ENCODE data around the gene DLG5. TPM values are rescaled to one million over a fixed set of nuclear protein-coding genes. Genes with fewer than 3 reads are reported as not detected.

Gene DLG5
- total and polyA plus RNA-seq, 2 donors (not counting 1 experiment from before 2014, with no cell fraction given), result 0.51 to 0.54 TPM

DNA sequence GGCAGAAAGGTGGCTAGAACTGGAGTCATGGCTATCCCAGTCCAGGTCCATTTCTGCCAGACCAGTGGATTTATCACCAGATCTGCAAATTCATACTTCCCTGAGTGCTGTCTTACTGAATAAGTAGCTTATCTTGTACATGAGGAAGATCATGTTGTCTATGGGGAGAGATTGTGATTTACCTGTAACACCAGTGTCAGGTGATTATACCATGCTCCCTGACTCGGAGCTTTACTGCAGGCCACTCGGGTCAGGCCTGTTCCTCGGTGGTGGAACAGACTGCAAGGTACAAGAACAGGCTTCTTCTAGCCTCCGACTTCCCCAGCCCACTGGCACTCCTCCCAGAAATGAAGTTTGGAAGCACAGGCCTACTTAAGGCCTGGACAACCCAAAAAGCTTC, 42.6 kb upstream of the DLG5 start:
- ChIA-PET POLR2A (no interaction called here), CTCF (interaction anchor here (1.5 kb wide), 1 partner anchor 122 kb away, joined by 4 read pairs; no protein-coding TSS in a partner anchor)
- H3K9me3 Mint-ChIP-seq (ENCODE audit: insufficient read depth), result peaks cover 4% of the 10 kb centered on the region
- Histone ChIP-seq H3K4me3 (ENCODE audit: control extremely low read depth in 1 of 5, extremely low read depth in 1 of 5, insufficient read depth in 1 of 5, low read depth in 2 of 5, low read length in 4 of 5) (no peak overlapping the region), H2AFZ (ENCODE audit: insufficient read depth, low read depth, low read length, poor library complexity, severe bottlenecking) (no peak overlapping the region), H4K20me1 (ENCODE audit: control insufficient read depth, insufficient read depth, low read length, poor library complexity, severe bottlenecking) (no peaks in the 10 kb centered on the region), H3K27ac (ENCODE audit: low read length in 2 of 2) (no peak overlapping the region), H3K79me2 (ENCODE audit: control insufficient read depth, insufficient read depth, low read length) (no peaks in the 10 kb centered on the region), H3K27me3 (replicated peaks in 1 of 4; ENCODE audit: control extremely low read depth in 1 of 4, control insufficient read depth in 3 of 4, insufficient read depth in 4 of 4, low read length in 3 of 4) (no peaks in the 10 kb centered on the region), H3K9ac (ENCODE audit: low read length) (no peak overlapping the region), H3K36me3 (replicated peaks in 1 of 2; ENCODE audit: control extremely low read depth in 1 of 2, control insufficient read depth in 1 of 2, extremely low read depth in 1 of 2, insufficient read depth in 2 of 2, low read length in 1 of 2) (no peaks in the 10 kb centered on the region), H3K4me2 (replicated peaks; ENCODE audit: low read depth, low read length, poor library complexity, severe bottlenecking) (no peak overlapping the region), H3K4me1 (ENCODE audit: control insufficient read depth in 2 of 2, insufficient read depth in 2 of 2, low read length in 2 of 2) (no peaks in the 10 kb centered on the region), H3K9me3 (ENCODE audit: control extremely low read depth in 1 of 3, control insufficient read depth in 2 of 3, insufficient read depth in 1 of 3, low read length in 2 of 3) (peaks cover 0 to 5% (median 0%) of the 10 kb centered on the region in 3 donors)
- intact Hi-C loops (cut with micrococcal nuclease), result no loop called here
- peaks cover 4% of the 10 kb centered on the region for H3K27me3 Mint-ChIP-seq
- no peak for TF ChIP-seq EZH2 (IDR thresholded peaks at IDR 0.05; ENCODE audit: borderline replicate concordance, insufficient read depth, low read depth, low read length, poor library complexity, severe bottlenecking)
- TF ChIP-seq, protein P1, sequence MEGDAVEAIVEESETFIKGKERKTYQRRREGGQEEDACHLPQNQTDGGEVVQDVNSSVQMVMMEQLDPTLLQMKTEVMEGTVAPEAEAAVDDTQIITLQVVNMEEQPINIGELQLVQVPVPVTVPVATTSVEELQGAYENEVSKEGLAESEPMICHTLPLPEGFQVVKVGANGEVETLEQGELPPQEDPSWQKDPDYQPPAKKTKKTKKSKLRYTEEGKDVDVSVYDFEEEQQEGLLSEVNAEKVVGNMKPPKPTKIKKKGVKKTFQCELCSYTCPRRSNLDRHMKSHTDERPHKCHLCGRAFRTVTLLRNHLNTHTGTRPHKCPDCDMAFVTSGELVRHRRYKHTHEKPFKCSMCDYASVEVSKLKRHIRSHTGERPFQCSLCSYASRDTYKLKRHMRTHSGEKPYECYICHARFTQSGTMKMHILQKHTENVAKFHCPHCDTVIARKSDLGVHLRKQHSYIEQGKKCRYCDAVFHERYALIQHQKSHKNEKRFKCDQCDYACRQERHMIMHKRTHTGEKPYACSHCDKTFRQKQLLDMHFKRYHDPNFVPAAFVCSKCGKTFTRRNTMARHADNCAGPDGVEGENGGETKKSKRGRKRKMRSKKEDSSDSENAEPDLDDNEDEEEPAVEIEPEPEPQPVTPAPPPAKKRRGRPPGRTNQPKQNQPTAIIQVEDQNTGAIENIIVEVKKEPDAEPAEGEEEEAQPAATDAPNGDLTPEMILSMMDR (IDR thresholded peaks at IDR 0.05), result no peak
- DNase-seq, result no peak
- WGBS (ENCODE audit: insufficient coverage), result 98% methylated on average over 4 of the region's 4 CpGs
- H3K27ac Mint-ChIP-seq, result no peak overlapping the region
- peaks cover 5% of the 10 kb centered on the region for H3K4me1 Mint-ChIP-seq
- no peak overlapping the region for H3K4me3 Mint-ChIP-seq
- no peak for ATAC-seq (ENCODE audit: low read depth)

DNA sequence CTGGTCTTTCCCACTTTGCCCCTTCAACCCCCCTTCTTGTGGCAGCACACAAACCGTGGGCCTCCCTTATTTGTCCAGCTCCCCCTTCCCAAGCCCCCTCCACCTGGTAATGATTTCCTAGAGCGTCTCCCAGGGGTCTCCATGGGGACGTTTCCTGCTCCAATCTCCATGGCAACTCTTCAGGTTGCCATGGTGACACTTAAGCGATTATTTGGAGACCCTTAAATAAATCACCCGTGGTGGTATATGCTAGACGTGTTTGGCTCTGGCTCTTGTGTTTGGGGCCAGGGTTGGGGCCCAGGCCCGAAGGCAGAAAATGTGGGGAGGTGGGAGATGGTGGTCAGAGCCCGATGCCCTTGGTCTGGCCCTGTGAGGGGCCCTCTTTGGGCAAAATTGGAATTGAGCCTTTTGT, 41.1 kb upstream of the DLG5 start:
- peaks cover 4% of the 10 kb centered on the region for H3K27me3 Mint-ChIP-seq
- no peaks in the 10 kb centered on the region for H3K36me3 ChIP-seq (replicated peaks in 1 of 2; ENCODE audit: control extremely low read depth in 1 of 2, control insufficient read depth in 1 of 2, extremely low read depth in 1 of 2, insufficient read depth in 2 of 2, low read length in 1 of 2)
- 62% methylated on average over 8 of the region's 8 CpGs for WGBS (ENCODE audit: insufficient coverage)
- no peaks in the 10 kb centered on the region for H3K79me2 ChIP-seq (ENCODE audit: control insufficient read depth, insufficient read depth, low read length)
- H3K9me3 ChIP-seq (ENCODE audit: control extremely low read depth in 1 of 3, control insufficient read depth in 2 of 3, insufficient read depth in 1 of 3, low read length in 2 of 3), result peaks cover 0 to 16% (median 2%) of the 10 kb centered on the region in 3 donors
- peaks cover 5% of the 10 kb centered on the region for H3K4me1 Mint-ChIP-seq
- H3K4me3 Mint-ChIP-seq, result no peak overlapping the region
- ATAC-seq (ENCODE audit: low read depth), result no peak
- no peak overlapping the region for H3K4me2 ChIP-seq (replicated peaks; ENCODE audit: low read depth, low read length, poor library complexity, severe bottlenecking)
- intact Hi-C loops (cut with micrococcal nuclease), result no loop called here
- no peak overlapping the region for H3K4me3 ChIP-seq (ENCODE audit: control extremely low read depth in 1 of 5, extremely low read depth in 1 of 5, insufficient read depth in 1 of 5, low read depth in 2 of 5, low read length in 4 of 5)
- no peaks in the 10 kb centered on the region for H4K20me1 ChIP-seq (ENCODE audit: control insufficient read depth, insufficient read depth, low read length, poor library complexity, severe bottlenecking)
- DNase-seq, result no peak
- no peaks in the 10 kb centered on the region for H3K4me1 ChIP-seq (ENCODE audit: control insufficient read depth in 2 of 2, insufficient read depth in 2 of 2, low read length in 2 of 2)
- no peak overlapping the region for H2AFZ ChIP-seq (ENCODE audit: insufficient read depth, low read depth, low read length, poor library complexity, severe bottlenecking)
- POLR2A ChIA-PET, result no interaction called here
- H3K9me3 Mint-ChIP-seq (ENCODE audit: insufficient read depth), result peaks cover 8% of the 10 kb centered on the region
- H3K27ac ChIP-seq (ENCODE audit: low read length in 2 of 2), result no peak overlapping the region
- no peaks in the 10 kb centered on the region for H3K27me3 ChIP-seq (replicated peaks in 1 of 4; ENCODE audit: control extremely low read depth in 1 of 4, control insufficient read depth in 3 of 4, insufficient read depth in 4 of 4, low read length in 3 of 4)
- CTCF ChIA-PET, result no interaction called here
- TF ChIP-seq, protein P1 (IDR thresholded peaks at IDR 0.05), result no peak
- no peak for TF ChIP-seq EZH2 (IDR thresholded peaks at IDR 0.05; ENCODE audit: borderline replicate concordance, insufficient read depth, low read depth, low read length, poor library complexity, severe bottlenecking)
- H3K27ac Mint-ChIP-seq, result no peak overlapping the region
- H3K9ac ChIP-seq (ENCODE audit: low read length), result no peak overlapping the region
